ENCODE results near the gene RAP1A.
"Not testable (repeated sequence)": the region's sequence is repeated elsewhere in the genome, so short reads cannot be mapped to it uniquely, and the experiment has no call there.

- not testable (repeated sequence) for TF ChIP-seq EZH2 (optimal IDR thresholded peaks at IDR 0.05; ENCODE audit: low read depth, low read length); CTCF (IDR thresholded peaks at IDR 0.05; ENCODE audit: low read length); EZH2phosphoT487 (IDR thresholded peaks at IDR 0.05; ENCODE audit: low read length)
Measured at GRCh38 chr1:111606457-111607215, 13.0 kb upstream of the RAP1A start.
